DMS153 treated with DMSO at 0.1 percent for 48 hours (cell line): ENCODE results near the gene MBIP.

Source experiments
- DNase-seq: peaks from one replicate; lab custom pipeline; 2025; ENCODE audit not compliant: unreplicated experiment; lab: John Stamatoyannopoulos, UW

Gene MBIP

GRCh38 chr14:36270191-36270590 lies 50.2 kb downstream of the MBIP start:
- no peak for DNase-seq

- DNase-seq, result peak; percentile 31
Observed at GRCh38 chr14:36268121-36268520, 52.3 kb downstream of the MBIP start.

- DNase-seq, result no peak
Observed at GRCh38 chr14:36264595-36264994, 55.8 kb downstream of the MBIP start.

- no peak for DNase-seq
Observed at GRCh38 chr14:36264107-36264506, 56.3 kb downstream of the MBIP start.

- no peak for DNase-seq
Observed at GRCh38 chr14:36260970-36261640, 59.3 kb downstream of the MBIP start.

- DNase-seq, result no peak
Observed at GRCh38 chr14:36258241-36258640, 62.2 kb downstream of the MBIP start.

GRCh38 chr14:36256126-36256801 lies 64.2 kb downstream of the MBIP start:
- peak; percentile 26 for DNase-seq

- no peak for DNase-seq
Observed at GRCh38 chr14:36254020-36254624, 66.3 kb downstream of the MBIP start.
